ENCODE results near the gene SRD5A1.
"Not testable (repeated sequence)": the region's sequence is repeated elsewhere in the genome, so short reads cannot be mapped to it uniquely, and the experiment has no call there.

Gene SRD5A1

DNA sequence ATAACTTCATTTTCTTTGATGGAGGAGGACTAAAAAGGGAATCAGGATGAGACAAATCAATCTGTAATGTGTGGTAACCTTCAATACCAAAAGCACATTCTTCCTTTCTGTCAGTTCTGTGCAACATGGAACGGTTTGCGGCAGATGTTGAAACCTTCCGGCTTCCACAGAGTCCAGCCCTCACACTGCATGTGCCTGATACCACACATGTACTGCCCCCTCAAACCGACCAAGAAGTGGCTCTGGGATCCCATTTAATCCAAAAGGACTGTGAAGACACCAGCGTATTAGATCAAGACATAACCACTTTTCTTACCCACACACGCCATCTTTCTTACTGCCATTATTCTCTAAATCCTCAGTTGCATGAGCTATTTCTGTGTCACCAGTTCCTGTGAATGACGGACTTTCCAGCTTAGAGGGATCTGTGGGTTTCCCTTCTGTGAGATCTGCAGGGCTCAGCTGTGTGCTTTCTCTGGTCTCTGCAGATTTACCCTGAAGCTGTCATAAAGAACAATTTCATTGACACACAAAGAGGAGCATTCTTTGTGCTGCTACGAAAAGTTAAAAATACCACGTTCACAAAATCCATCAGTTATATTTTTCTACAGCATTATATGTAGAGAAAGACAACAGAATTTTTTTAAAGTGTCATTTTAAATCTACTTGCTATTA lies 26.2 kb upstream of the SRD5A1 start:
- no peak for DNase-seq

DNA sequence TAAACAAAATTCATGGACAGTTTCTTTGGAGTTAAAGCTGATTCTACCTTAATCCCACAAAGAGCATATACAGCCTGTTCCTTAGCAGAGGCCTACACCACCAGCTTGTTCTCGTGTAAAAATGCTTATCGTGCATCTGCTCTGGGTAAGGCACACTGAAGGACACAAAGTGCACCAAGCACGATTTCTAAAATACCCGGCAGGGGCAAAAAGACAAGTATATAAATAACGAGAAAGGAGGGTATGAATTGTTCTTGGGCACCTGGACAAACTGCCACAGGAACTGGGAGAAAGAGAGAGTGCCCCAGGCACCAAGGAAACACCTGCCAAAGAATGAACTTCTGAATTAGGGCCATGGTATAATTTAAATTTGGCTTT lies 25.7 kb upstream of the SRD5A1 start:
- no peak for DNase-seq

DNA sequence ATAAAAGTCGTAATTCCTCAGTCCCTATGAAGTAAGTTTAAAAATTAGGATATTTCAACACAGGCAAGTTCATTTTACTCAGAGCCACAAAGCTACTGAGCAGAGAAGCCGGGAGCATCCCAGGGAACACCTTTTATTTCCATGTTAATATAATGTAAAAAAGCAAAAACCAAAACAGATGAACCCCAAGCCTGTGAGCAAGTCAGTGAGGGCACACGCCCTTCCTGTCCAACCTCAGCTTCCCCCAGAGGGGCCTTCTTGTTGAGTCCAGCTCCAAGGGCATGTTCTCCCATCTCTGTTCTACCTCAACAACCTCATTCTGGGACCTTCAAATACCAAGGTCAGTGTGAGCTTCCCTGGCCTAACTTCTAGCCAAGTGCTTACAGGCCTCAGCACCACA lies 25.2 kb upstream of the SRD5A1 start:
- no peak for DNase-seq

- DNase-seq = no peak
These were observed 21.6 kb upstream of the SRD5A1 start for GRCh38 chr5:6611334-6612256.

- no peak for DNase-seq
These were observed 18.0 kb upstream of the SRD5A1 start for GRCh38 chr5:6615034-6615815.

GRCh38 chr5:6616632-6617031 lies 16.6 kb upstream of the SRD5A1 start:
- DNase-seq = no peak

GRCh38 chr5:6623228-6623627 lies 10.0 kb upstream of the SRD5A1 start:
- no peak for DNase-seq

DNA sequence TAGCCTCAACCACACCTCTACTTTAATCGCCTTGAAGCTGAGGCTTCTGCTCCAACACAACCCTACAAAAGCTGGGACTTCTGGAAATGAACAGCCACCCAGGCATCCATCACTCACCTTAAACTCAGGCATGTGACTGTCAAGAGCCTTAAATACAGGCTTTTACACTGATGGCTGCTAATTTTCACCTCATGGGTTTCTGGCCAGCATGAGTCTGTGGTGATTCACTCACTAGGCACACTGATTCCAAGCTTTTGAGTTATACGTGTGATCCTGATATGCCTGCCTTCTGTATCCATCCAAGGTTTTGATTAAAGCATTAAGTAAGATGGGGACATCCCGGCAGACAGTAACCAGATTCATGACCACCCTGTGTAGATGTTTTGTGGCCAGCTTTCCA lies 9.3 kb upstream of the SRD5A1 start:
- DNase-seq = no peak

DNA sequence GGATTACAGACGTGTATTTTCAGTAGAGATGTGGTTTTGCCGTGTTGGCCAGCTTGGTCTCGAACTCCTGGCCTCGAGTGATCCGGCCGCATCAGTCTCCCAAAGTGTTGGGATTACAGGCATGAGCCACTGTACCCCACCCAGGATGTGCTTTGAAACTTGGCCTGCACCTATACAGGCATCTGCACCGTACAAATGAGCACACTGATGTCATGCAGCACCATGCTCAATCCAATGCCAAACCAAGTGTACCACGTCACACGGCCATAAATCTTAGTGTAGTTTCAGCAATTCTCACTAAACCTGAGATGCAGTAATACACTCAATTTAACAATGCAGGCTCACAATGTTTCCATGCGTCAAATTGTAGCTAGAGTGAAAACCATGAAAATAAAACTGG lies 6.7 kb upstream of the SRD5A1 start:
- DNase-seq = no peak

- no peak for DNase-seq
These were observed 1.8 kb upstream of the SRD5A1 start for GRCh38 chr5:6631441-6631840.

- DNase-seq = no peak
These were observed 834 bp upstream of the SRD5A1 start for GRCh38 chr5:6632324-6632887.

- DNase-seq = no peak
These were observed 417 bp downstream of the SRD5A1 start for GRCh38 chr5:6633469-6634245.

DNA sequence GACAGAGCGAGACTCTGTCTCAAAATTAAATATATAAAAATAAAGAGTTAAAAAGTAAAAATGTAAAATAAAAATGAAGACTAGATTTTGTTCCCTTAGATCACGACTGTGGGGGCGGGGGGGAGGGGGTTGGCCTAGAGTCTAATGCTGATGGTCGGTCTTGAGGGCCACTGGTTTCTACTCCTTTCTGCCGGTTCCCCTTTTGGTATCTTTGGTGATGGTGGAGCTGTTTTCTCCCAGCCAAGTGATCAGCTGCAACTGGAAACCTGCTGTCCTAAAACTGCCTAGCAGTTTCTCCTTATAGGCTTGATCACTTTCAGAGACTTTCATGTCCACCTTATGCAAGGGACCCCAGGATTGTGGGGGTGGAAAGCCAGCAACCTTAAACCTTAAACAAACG lies 1.1 kb downstream of the SRD5A1 start:
- DNase-seq = no peak

GRCh38 chr5:6634788-6635430 lies 1.7 kb downstream of the SRD5A1 start:
- no peak for DNase-seq

GRCh38 chr5:6636293-6636692 lies 3.1 kb downstream of the SRD5A1 start:
- DNase-seq = no peak

- no peak for DNase-seq
These were observed 3.8 kb downstream of the SRD5A1 start for GRCh38 chr5:6637022-6637421.

DNA sequence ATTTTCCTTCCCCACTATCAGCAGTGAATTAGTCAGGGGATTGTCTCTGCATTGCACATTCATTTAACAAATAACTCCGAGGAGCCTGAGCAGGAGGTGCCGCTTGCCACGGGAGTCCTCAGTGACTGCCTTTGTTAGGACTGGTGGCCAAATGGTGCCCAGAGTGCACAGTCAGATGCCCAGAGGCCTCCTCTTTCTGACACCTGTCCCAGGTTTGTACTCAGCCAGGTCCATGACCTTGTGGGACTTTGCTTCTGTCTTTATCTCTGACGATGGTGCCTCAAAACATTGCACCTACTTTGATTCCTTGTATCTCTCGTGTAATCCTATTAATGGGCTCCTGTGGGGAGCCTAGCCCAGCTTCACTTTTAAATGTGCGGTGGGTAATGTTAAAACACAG lies 4.3 kb downstream of the SRD5A1 start:
- DNase-seq = no peak

DNA sequence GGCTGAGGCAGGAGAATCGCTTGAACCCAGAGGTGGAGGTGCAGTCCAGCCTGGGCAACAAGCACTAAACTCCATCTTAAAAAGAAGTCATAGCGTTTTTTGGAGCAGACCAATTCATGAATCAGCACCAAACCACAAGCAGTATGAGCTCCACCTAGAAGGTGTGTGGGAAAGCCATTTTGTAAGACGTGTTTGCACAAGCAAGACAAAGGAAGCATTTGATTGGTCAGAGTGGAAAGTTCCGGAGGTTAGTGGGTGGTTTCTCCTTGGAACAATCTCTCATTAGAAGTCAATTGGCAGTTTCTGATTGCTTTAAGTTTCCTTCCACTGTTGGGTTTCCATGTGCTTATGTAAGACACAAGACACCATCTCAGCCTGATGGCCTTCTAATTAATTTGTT lies 5.0 kb downstream of the SRD5A1 start:
- DNase-seq = no peak

- no peak for DNase-seq
These were observed 9.4 kb downstream of the SRD5A1 start for GRCh38 chr5:6642655-6643054.

DNA sequence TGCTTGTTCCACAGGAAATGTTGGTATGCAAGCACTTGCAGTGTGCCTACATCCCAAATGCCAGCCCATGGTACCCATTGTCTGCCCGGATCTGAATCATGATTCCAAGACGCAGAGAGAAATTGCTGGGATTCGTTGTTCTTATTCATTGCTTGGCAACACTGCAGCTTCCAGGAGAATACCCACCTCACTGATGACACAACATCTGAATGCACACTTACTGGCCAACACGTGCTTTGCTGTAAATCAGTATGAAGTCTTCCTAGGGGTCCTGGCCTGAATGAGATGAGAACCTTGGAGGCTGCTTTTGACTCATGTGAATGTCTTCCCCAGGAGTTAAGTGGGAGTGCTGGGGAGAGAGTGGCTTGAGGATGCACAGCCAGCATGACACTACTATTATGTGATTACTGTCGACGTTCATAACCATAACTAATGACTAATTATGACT lies 11.6 kb downstream of the SRD5A1 start:
- no peak for DNase-seq

DNA sequence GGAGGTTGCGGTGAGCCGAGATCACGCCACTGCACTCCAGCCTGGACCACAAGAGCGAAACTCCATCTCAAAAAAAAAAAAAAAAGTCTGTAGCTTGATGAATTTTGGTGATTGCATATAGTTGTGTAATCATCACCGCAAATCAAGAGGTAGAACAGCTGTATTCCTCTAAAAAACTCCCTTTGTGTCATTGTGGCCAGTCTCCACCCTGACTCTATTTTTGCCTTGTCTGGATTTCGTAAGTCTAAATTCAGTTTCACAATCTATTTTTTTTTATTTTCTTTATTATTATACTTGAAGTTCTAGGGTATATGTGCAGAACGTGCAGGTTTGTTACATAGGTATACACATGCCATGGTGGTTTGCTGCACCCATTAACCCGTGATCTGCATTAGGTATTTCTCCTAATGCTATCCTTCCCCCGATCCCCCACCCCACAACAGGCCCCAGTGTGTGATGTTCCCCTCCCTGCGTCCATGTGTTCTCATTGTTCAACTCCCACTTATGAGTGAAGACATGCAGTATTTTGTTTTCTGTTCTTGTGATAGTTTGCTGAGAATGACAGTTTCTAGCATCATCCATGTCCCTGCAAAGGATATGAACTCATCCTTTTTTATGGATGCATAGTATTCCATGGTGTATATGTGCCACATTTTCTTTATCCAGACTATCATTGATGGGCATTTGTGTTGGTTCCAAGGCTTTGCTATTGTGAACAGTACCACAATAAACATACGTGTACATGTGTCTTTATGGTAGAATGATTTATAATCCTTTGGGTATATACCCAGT lies 12.5 kb downstream of the SRD5A1 start:
- DNase-seq = not testable (repeated sequence)
